H1 (cell line): Measurements from ENCODE around the gene COX6A2. TPM values are rescaled to one million over a fixed set of nuclear protein-coding genes. Genes with fewer than 3 reads are reported as not detected.

ENCODE experiments used
- CTCF ChIA-PET: fragments of 300-600 bp; sonication (Branson Sonifier 250); formaldehyde crosslinking; loops from one replicate; lab custom pipeline; 2021; ENCODE audit not compliant: partially characterized antibody; lab: Charles Lee
- POLR2A ChIA-PET: fragments of 300-600 bp; sonication (Branson Sonifier 250); formaldehyde crosslinking; loops from one replicate; lab custom pipeline; 2021; ENCODE audit warnings: inconsistent platforms; ENCODE audit not compliant: partially characterized antibody; lab: Charles Lee
- DNase-seq, 2 experiments: peaks; one replicate each; pipeline versions ENCODE4 v3.0.0 to v3.0.0-alpha.2; 2010 to 2022; ENCODE audit warnings: low spot score in 2 of 2, low read depth in 1 of 2, mixed read lengths in 1 of 2
- FAIRE-seq: peaks from 2 replicates; lab custom pipeline; 2011; peaks lifted over from hg19 to GRCh38; lab: Jason Lieb, UNC
- H2AFZ ChIP-seq: 2 replicates; pipeline ENCODE4 v1.8.1; 2012; ENCODE audit warnings: low read length, inconsistent platforms
- H2AK5ac ChIP-seq: 2 replicates; pipeline ENCODE4 v1.6.1; 2013; ENCODE audit warnings: low read depth, low read length
- H2BK120ac ChIP-seq: replicated peaks from 2 replicates; pipeline ENCODE3; 2013; ENCODE audit warnings: low read depth, low read length, inconsistent platforms
- H2BK12ac ChIP-seq: 2 replicates; pipeline ENCODE4 v1.6.1; 2013; ENCODE audit warnings: low read depth, low read length
- H2BK15ac ChIP-seq: 2 replicates; pipeline ENCODE4 v1.6.1; 2013; ENCODE audit warnings: low read length
- H2BK20ac ChIP-seq: 2 replicates; pipeline ENCODE4 v1.6.1; 2013; ENCODE audit warnings: low read length
- H2BK5ac ChIP-seq: 2 replicates; pipeline ENCODE4 v1.6.1; 2013; ENCODE audit warnings: low read depth, low read length
- H3K14ac ChIP-seq: 2 replicates; pipeline ENCODE4 v1.6.1; 2013; ENCODE audit warnings: inconsistent platforms; ENCODE audit not compliant: insufficient read length
- H3K18ac ChIP-seq: 2 replicates; pipeline ENCODE4 v1.6.1; 2013; ENCODE audit warnings: low read length; ENCODE audit errors: extremely low read depth
- H3K23ac ChIP-seq: 2 replicates; pipeline ENCODE4 v1.6.1; 2013; ENCODE audit warnings: inconsistent platforms; ENCODE audit not compliant: insufficient read length
- H3K23me2 ChIP-seq: 2 replicates; pipeline ENCODE4 v1.6.1; 2013; ENCODE audit warnings: low read depth, low read length
- H3K27ac ChIP-seq: 2 replicates; pipeline ENCODE4 v1.6.1; 2011; ENCODE audit warnings: low read depth, low read length, inconsistent platforms
- H3K27me3 ChIP-seq, 4 experiments: replicated peaks in 1 of 4; 1 replicate in 1 of 4; 2 replicates in 3 of 4; pipeline versions ENCODE4 v1.6.1 to v1.8.1; 2011 to 2013; ENCODE audit warnings: low read length in 3 of 4, mild to moderate bottlenecking in 3 of 4, inconsistent platforms in 2 of 4, mixed read lengths in 2 of 4, moderate library complexity in 1 of 4; ENCODE audit not compliant: control insufficient read depth in 3 of 4, insufficient read depth in 3 of 4; ENCODE audit errors: extremely low read depth in 1 of 4
- H3K36me3 ChIP-seq, 4 experiments: 2 replicates each; pipeline versions ENCODE4 v1.6.1 to v1.8.1; 2011 to 2013; ENCODE audit warnings: mild to moderate bottlenecking in 4 of 4, low read length in 3 of 4, moderate library complexity in 2 of 4, control low read depth in 1 of 4, inconsistent platforms in 1 of 4; ENCODE audit not compliant: insufficient read depth in 4 of 4, control insufficient read depth in 2 of 4
- H3K4ac ChIP-seq: replicated peaks from 2 replicates; pipeline ENCODE3; 2013; ENCODE audit warnings: low read length, low read depth, mixed read lengths, inconsistent platforms; ENCODE audit not compliant: insufficient read length
- H3K4me1 ChIP-seq, 4 experiments: replicated peaks in 1 of 4; 1 replicate in 1 of 4; 2 replicates in 3 of 4; pipeline versions ENCODE4 v1.6.1 to v1.8.1; 2011 to 2013; ENCODE audit warnings: low read length in 3 of 4, inconsistent platforms in 2 of 4, mixed read lengths in 1 of 4; ENCODE audit not compliant: insufficient read depth in 4 of 4, control insufficient read depth in 3 of 4
- H3K4me2 ChIP-seq, 2 experiments: 2 replicates each; pipeline versions ENCODE4 v1.6.1 to v1.8.1; 2011 to 2013; ENCODE audit warnings: low read depth in 2 of 2, low read length in 2 of 2, control low read depth in 1 of 2, inconsistent platforms in 1 of 2, mild to moderate bottlenecking in 1 of 2; ENCODE audit not compliant: insufficient read depth in 1 of 2
- H3K4me3 ChIP-seq, 4 experiments: fragments of 200-600, 300-600 bp in 1 of 4; sonication (generic), shearing (Covaris generic), sonication (Bioruptor Twin) in 1 of 4; 2 replicates each; pipeline versions ENCODE4 v1.5.1 to v1.8.1; 2011 to 2016; ENCODE audit warnings: low read length in 4 of 4, low read depth in 3 of 4, control low read depth in 2 of 4, inconsistent platforms in 2 of 4, mild to moderate bottlenecking in 2 of 4, mixed read lengths in 1 of 4, moderate library complexity in 1 of 4; ENCODE audit not compliant: insufficient read depth in 2 of 4; ENCODE audit errors: extremely low read depth in 1 of 4
- H3K56ac ChIP-seq: replicated peaks from 2 replicates; pipeline ENCODE3; 2013; ENCODE audit warnings: low read depth, mild to moderate bottlenecking, mixed read lengths, low read length, inconsistent platforms; ENCODE audit not compliant: insufficient read length
- H3K79me1 ChIP-seq: 2 replicates; pipeline ENCODE4 v1.6.1; 2013; ENCODE audit warnings: low read depth, low read length, control low read depth
- H3K79me2 ChIP-seq, 2 experiments: 2 replicates each; pipeline versions ENCODE4 v1.6.1 to v1.8.1; 2012 to 2013; ENCODE audit warnings: low read length in 2 of 2, mild to moderate bottlenecking in 2 of 2, inconsistent platforms in 1 of 2; ENCODE audit not compliant: insufficient read depth in 2 of 2, control insufficient read depth in 1 of 2
- H3K9ac ChIP-seq, 4 experiments: replicated peaks in 1 of 4; 1 replicate in 1 of 4; 2 replicates in 3 of 4; pipeline versions ENCODE4 v1.6.1 to v1.8.1; 2011 to 2013; ENCODE audit warnings: low read depth in 3 of 4, low read length in 3 of 4, control low read depth in 2 of 4, mild to moderate bottlenecking in 2 of 4, moderate library complexity in 2 of 4, inconsistent platforms in 1 of 4; ENCODE audit errors: extremely low read depth in 1 of 4
- H3K9me3 ChIP-seq, 2 experiments: 2 replicates each; pipeline versions ENCODE4 v1.6.1 to v1.8.1; 2012 to 2013; ENCODE audit warnings: mild to moderate bottlenecking in 2 of 2, moderate library complexity in 2 of 2, control low read depth in 1 of 2, inconsistent platforms in 1 of 2, low read depth in 1 of 2, low read length in 1 of 2, mixed read lengths in 1 of 2; ENCODE audit not compliant: insufficient read depth in 2 of 2
- H4K20me1 ChIP-seq, 2 experiments: replicated peaks in 1 of 2; 2 replicates each; pipeline versions ENCODE3 to v1.8.1; 2011 to 2013; ENCODE audit warnings: inconsistent platforms in 2 of 2, low read length in 2 of 2, mild to moderate bottlenecking in 1 of 2; ENCODE audit not compliant: insufficient read depth in 2 of 2, control insufficient read depth in 1 of 2
- H4K5ac ChIP-seq: 2 replicates; pipeline ENCODE4 v1.6.1; 2013; ENCODE audit warnings: low read length, low read depth, mixed read lengths, inconsistent platforms; ENCODE audit not compliant: insufficient read length
- H4K8ac ChIP-seq: 2 replicates; pipeline ENCODE4 v1.8.0; 2013; ENCODE audit warnings: mild to moderate bottlenecking, moderate library complexity, low read length, inconsistent platforms; ENCODE audit not compliant: insufficient read depth; ENCODE audit errors: extremely low read depth
- H4K91ac ChIP-seq: replicated peaks from 2 replicates; pipeline ENCODE3; 2013; ENCODE audit warnings: low read length, mixed read lengths, inconsistent platforms; ENCODE audit not compliant: insufficient read length
- CBX8 ChIP-seq: fragments of 300-800, 300-1000 bp; sonication (generic); IDR thresholded peaks from 2 replicates; pipeline ENCODE4 v1.7.1; 2016; ENCODE audit warnings: low read depth, low read length, borderline replicate concordance
- E2F6 ChIP-seq: IDR thresholded peaks from 2 replicates; pipeline ENCODE4 v1.6.1; 2012; ENCODE audit warnings: inconsistent platforms
- EZH2 ChIP-seq: fragments of 200-600 bp; sonication (generic); IDR thresholded peaks from 2 replicates; pipeline ENCODE4 v1.7.1; 2012; ENCODE audit warnings: low read depth, mild to moderate bottlenecking, moderate library complexity, low read length, inconsistent platforms; ENCODE audit not compliant: severe bottlenecking
- MAX ChIP-seq: IDR thresholded peaks from 2 replicates; pipeline ENCODE4 v1.6.1; 2012; ENCODE audit warnings: inconsistent platforms
- WGBS, 2 experiments: shearing (Covaris generic) in 1 of 2; methylation state at CpG; one replicate each; pipeline versions ENCODE4 v1.1.6 to v1.1.7; 2013 to 2015; ENCODE audit warnings: low lambda C conversion rate in 2 of 2, mixed read lengths in 2 of 2, inconsistent platforms in 1 of 2, low coverage in 1 of 2, missing lambda C conversion rate in 1 of 2; ENCODE audit not compliant: insufficient replicate concordance in 2 of 2, insufficient coverage in 1 of 2, insufficient read length in 1 of 2; ENCODE audit errors: extremely low coverage in 1 of 2, missing lambda C conversion rate in 1 of 2; 5-methylcytosine and 5-hydroxymethylcytosine counted together
- polyA plus RNA-seq, 7 experiments: library from polyadenylated mRNA; depleted of rRNA in 3 of 7; stranded (reverse) in 5 of 7; unstranded in 2 of 7; fragments of >200 nt in 5 of 7; fragments of 200-250 nt in 2 of 7; gene quantifications; 1 replicate in 5 of 7; 2 replicates in 1 of 7; 4 replicates in 1 of 7; pipeline versions ENCODE4 v1.2.1 to v1.2.3, GENCODE V29; 2011 to 2013; ENCODE audit warnings: missing spikeins in 2 of 7, mixed read lengths in 2 of 7
- total RNA-seq: library from RNA; stranded (reverse); fragmentation: NEBNext Ultra II Directional; extraction: Animal tissue kit (Norgen Biotek cat#: 25700); gene quantifications from 2 replicates; pipeline ENCODE4 v1.2.1, GENCODE V29; 2021

Gene COX6A2
- total and polyA plus RNA-seq, 2 of the 8 experiments (the other 6 are each of a cell fraction or from before 2014, with no cell fraction given): 0.79 TPM; not detected in 1

- H3K14ac ChIP-seq: no peak overlapping the region
- WGBS, 2 experiments: 20% methylated on average over 14 of the region's 26 CpGs; no CpG with 5 or more reads in 1 of the 2 experiments
- no peak overlapping the region for H4K91ac ChIP-seq
- peak overlapping the region; percentile 62 to 94 for H3K4me2 ChIP-seq
- H3K27me3 ChIP-seq: peaks cover 2 to 49% (median 38%) of the 10 kb centered on the region in 4 experiments
- peak overlapping the region; percentile 39; the same call in 1 of the 2 replicates for H2BK12ac ChIP-seq
- no peak overlapping the region for H2BK120ac ChIP-seq
- H3K23me2 ChIP-seq: peaks cover 19% of the 10 kb centered on the region; the same call in 1 of the 2 replicates
- FAIRE-seq (no peak), DNase-seq (peak in 1 of 2 experiments; percentile 56)
- peaks cover 0 to 12% (median 3%) of the 10 kb centered on the region in 4 experiments; a peak in 5 of 7 replicates for H3K4me1 ChIP-seq
- no peaks in the 10 kb centered on the region for H3K36me3 ChIP-seq
- no peak overlapping the region for H3K23ac ChIP-seq
- H2BK5ac ChIP-seq: no peak overlapping the region
- H4K20me1 ChIP-seq: peaks cover 0 to 3% of the 10 kb centered on the region in 2 experiments
- TF ChIP-seq MAX (peak; percentile 73), EZH2 (peak; percentile 28), E2F6 (peak; percentile 72), CBX8 (no peak)
- no peak overlapping the region for H4K5ac ChIP-seq
- H2BK20ac ChIP-seq: no peak overlapping the region
- H3K9me3 ChIP-seq: no peaks in the 10 kb centered on the region
- no peak overlapping the region for H3K56ac ChIP-seq
- H3K4ac ChIP-seq: no peak overlapping the region
- ChIA-PET CTCF (interaction anchor here (0.6 to 5.1 kb wide), 6 partner anchors 15 to 221 kb away, joined by 3 to 35 read pairs (median 3); partner anchors contain the start of gene ARMC5), POLR2A (interaction anchor here (0.7 to 6.0 kb wide), 4 partner anchors 12 to 238 kb away, joined by 3 to 40 read pairs (median 17); partner anchors contain the start of genes ARMC5 and ZNF843)
- no peaks in the 10 kb centered on the region for H3K79me2 ChIP-seq
- H3K79me1 ChIP-seq: no peaks in the 10 kb centered on the region
- no peak overlapping the region for H2AK5ac ChIP-seq
- H3K9ac ChIP-seq: no peak overlapping the region
- H3K4me3 ChIP-seq: peak overlapping the region; percentile 54 to 79 (median 60); a peak in 5 of 8 replicates
- peak overlapping the region; percentile 71 for H4K8ac ChIP-seq
- no peak overlapping the region for H3K27ac ChIP-seq
- H2BK15ac ChIP-seq: no peak overlapping the region
- H2AFZ ChIP-seq: 0 out of 2 replicates have a peak overlapping the region, but pooled peaks have one; percentile 43
- H3K18ac ChIP-seq: no peak overlapping the region; the same call in 1 of the 2 replicates
Measured at GRCh38 chr16:31475946-31476302, 47.8 kb upstream of the COX6A2 start.
